ENCODE measurements around the gene BANF2. TPM values are rescaled to one million over a fixed set of nuclear protein-coding genes. Genes with fewer than 3 reads are reported as not detected.

Gene BANF2
- total and polyA plus RNA-seq, 2 of the 13 experiments (the other 11 are each of a cell fraction or from before 2014, with no cell fraction given), result 0.35 TPM; not detected in 1

DNA sequence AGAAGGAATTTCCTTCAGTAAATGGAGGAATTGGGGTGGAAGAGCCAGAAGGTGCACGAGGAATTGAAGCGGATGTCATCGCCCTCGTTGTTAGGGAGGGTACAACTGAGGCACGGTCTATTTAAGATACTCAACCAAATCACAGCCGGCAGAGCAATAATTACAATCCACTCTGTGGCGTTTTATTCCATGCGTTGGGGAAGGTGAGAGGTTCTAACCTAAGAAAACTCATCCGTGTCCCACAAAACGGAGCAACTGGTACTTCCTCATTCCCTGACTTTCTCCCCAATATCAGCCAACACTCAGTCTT is 16.9 kb upstream of the BANF2 start (continued):
- TF ChIP-seq ZNF574 (CRISPR knock-in tag; IDR thresholded peaks at IDR 0.05) (no peak), REPIN1 (CRISPR knock-in tag; IDR thresholded peaks at IDR 0.05; ENCODE audit: borderline replicate concordance, low read depth) (0 out of 2 replicates have a peak, but pooled peaks have one; percentile 0), ZMYM3 (CRISPR knock-in tag; IDR thresholded peaks at IDR 0.05) (no peak; the same call in 1 of the 2 replicates), RERE (CRISPR knock-in tag; IDR thresholded peaks at IDR 0.05; ENCODE audit: low read depth) (no peak), JUNB (CRISPR knock-in tag; IDR thresholded peaks at IDR 0.05; ENCODE audit: borderline replicate concordance) (no peak), MNT (IDR thresholded peaks at IDR 0.05) (no peak), RAD51 (IDR thresholded peaks at IDR 0.05; ENCODE audit: borderline replicate concordance) (no peak)
- TF ChIP-seq, protein P1, sequence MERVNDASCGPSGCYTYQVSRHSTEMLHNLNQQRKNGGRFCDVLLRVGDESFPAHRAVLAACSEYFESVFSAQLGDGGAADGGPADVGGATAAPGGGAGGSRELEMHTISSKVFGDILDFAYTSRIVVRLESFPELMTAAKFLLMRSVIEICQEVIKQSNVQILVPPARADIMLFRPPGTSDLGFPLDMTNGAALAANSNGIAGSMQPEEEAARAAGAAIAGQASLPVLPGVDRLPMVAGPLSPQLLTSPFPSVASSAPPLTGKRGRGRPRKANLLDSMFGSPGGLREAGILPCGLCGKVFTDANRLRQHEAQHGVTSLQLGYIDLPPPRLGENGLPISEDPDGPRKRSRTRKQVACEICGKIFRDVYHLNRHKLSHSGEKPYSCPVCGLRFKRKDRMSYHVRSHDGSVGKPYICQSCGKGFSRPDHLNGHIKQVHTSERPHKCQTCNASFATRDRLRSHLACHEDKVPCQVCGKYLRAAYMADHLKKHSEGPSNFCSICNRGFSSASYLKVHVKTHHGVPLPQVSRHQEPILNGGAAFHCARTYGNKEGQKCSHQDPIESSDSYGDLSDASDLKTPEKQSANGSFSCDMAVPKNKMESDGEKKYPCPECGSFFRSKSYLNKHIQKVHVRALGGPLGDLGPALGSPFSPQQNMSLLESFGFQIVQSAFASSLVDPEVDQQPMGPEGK (CRISPR knock-in tag; IDR thresholded peaks at IDR 0.05), result no peak
- TF ChIP-seq, protein P2, sequence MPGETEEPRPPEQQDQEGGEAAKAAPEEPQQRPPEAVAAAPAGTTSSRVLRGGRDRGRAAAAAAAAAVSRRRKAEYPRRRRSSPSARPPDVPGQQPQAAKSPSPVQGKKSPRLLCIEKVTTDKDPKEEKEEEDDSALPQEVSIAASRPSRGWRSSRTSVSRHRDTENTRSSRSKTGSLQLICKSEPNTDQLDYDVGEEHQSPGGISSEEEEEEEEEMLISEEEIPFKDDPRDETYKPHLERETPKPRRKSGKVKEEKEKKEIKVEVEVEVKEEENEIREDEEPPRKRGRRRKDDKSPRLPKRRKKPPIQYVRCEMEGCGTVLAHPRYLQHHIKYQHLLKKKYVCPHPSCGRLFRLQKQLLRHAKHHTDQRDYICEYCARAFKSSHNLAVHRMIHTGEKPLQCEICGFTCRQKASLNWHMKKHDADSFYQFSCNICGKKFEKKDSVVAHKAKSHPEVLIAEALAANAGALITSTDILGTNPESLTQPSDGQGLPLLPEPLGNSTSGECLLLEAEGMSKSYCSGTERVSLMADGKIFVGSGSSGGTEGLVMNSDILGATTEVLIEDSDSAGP (CRISPR knock-in tag; IDR thresholded peaks at IDR 0.05; ENCODE audit: borderline replicate concordance), result no peak
- TF ChIP-seq, protein P3, sequence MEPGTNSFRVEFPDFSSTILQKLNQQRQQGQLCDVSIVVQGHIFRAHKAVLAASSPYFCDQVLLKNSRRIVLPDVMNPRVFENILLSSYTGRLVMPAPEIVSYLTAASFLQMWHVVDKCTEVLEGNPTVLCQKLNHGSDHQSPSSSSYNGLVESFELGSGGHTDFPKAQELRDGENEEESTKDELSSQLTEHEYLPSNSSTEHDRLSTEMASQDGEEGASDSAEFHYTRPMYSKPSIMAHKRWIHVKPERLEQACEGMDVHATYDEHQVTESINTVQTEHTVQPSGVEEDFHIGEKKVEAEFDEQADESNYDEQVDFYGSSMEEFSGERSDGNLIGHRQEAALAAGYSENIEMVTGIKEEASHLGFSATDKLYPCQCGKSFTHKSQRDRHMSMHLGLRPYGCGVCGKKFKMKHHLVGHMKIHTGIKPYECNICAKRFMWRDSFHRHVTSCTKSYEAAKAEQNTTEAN (CRISPR knock-in tag; conservative IDR thresholded peaks at IDR 0.05), result no peak
- TF ChIP-seq, protein P4, sequence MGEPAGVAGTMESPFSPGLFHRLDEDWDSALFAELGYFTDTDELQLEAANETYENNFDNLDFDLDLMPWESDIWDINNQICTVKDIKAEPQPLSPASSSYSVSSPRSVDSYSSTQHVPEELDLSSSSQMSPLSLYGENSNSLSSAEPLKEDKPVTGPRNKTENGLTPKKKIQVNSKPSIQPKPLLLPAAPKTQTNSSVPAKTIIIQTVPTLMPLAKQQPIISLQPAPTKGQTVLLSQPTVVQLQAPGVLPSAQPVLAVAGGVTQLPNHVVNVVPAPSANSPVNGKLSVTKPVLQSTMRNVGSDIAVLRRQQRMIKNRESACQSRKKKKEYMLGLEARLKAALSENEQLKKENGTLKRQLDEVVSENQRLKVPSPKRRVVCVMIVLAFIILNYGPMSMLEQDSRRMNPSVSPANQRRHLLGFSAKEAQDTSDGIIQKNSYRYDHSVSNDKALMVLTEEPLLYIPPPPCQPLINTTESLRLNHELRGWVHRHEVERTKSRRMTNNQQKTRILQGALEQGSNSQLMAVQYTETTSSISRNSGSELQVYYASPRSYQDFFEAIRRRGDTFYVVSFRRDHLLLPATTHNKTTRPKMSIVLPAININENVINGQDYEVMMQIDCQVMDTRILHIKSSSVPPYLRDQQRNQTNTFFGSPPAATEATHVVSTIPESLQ (CRISPR knock-in tag; conservative IDR thresholded peaks at IDR 0.05), result no peak

All from HepG2 (cell line).